ENCODE data around the gene ARID2.

The ARID2 gene

DNA sequence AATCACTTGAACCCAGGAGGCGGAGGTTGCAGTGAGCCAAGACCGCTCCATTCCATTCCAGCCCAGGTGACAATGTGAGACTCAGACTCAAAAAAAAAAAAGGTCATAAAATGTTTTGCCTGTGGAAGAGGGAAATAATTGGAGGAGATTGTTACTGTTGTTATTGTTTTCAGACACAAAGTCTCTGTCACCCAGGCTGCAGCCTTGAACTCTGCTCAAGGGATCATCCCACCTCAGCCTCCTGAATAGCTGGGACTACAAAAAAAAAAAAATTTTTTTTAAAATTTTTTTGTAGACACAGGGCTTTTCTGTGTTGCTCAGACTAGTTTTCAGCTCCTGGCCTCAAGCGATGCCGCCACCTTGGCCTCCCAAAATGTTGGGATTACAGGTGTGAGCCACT lies 33.9 kb downstream of the ARID2 start:
- no peak for DNase-seq

DNA sequence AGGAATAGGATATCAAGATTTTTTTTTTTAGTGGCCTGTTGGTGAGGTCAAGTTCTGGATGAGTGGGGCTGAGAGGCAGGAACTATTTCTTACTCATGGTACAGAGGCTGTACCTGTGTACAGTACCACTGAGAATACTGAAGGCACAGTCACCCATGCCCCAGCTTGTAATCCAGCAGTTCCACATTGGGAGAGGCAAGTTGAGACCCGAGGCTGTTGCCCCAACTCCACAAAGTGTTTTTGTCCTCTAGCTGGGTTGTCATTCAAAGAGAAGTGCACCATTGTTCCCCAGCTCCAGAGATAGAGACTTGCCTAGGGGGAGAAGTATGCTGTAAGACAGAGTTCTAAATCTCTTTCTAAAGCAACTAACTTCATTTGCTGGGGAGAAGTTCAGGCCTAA lies 38.7 kb downstream of the ARID2 start:
- no peak for DNase-seq

DNA sequence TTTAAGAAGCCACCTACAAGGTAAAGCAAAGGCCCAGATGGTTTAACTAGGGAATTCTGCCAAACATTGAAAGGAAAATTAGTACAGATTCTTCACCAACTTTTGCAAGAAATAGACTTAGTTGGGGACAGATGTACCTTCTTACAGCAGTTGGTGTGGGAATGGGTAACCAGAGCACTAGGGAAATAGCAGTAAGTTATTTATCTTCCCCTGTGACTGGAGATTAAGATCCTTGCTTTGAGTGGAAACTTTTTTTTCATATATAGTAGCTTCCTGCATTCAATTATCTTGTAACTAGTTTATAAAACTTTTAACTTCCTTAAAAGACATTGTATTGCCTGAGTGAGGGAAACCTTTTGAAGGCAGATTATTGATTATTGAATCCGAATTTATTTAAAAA lies 44.2 kb downstream of the ARID2 start:
- DNase-seq: no peak

DNA sequence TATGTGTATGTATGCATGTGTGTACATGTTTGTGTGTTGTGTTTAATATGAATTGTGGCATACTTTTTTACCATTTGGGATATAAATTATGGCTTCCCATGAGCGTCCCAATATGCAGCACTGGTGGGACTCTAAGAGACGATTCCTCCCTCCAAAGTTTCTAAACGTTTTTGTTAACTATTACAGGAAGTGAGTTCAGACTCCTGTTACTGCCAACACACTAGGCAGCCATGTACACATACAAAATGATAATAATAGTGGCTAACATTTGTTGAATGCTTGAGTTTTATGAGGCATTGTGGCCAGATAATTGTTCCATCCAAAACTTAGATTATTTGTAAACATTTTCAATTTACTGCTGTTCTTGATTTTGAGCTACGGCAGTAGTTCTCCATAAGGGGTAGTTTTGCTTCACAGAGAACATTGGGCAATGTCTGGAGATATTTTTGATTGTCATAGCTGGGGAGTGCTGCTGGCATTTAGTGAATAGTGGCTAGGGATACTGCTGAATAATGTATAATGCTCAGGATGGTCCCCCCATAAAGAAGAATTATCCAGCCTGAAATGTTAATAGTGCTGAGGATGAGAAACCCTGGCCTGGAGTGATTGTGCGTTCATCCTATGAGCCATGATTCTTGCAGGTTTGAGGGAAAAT lies 45.1 kb downstream of the ARID2 start:
- no peak for DNase-seq

DNA sequence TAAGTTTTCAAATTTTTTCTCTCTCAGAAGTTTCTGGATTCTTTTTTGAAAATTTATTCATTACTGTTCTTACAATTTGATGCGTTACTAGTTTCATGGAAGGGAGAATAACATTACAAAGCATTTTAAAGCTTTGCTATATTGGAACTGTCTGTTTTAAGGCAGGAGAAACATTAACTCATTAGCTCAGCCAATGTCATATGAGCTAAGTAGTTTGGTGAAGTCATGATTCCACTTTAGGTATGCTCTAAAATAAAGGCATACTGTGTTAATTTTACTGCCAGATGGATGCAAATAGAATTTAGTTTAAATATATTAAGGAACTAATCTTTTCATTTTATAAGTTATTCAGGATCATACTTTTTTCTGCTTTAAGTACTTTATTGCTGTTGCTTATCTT lies 46.0 kb downstream of the ARID2 start:
- no peak for DNase-seq

DNA sequence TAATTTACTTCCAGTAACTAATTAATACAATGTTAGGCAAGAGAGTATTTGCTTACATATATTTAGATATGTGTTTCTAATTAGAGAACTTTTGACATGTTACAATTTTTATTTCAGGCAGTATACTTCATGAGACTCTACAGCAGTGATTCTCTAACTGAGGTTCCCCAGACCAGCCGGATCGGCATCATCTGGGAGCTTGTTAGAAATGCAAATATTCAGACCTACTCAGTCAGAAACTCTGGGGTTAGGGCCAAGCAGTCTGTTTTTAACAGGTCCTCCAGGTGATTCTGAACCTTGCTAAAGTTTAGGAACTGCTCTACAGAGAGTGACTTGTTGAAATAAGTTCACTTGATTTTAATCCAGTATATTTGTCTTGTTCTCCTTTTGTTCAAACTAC lies 46.5 kb downstream of the ARID2 start:
- no peak for DNase-seq

DNA sequence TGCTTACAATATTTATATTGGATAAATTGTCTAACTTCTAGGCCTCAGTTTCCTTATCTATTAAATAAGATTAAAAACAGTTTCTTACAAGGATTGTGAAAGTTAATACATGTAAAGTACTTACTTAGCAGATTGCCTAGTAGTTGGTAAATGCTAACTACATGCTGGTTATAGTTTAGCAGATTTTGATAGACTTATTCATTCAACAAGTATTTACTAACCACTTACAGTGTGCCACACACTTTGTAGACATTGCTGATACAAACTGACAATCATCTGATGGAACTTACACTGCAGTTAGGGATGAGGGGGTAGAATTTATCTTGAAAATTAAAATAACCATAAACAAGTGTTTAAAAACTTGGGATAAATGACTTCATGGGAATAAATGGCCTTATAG lies 50.4 kb downstream of the ARID2 start:
- no peak for DNase-seq

DNA sequence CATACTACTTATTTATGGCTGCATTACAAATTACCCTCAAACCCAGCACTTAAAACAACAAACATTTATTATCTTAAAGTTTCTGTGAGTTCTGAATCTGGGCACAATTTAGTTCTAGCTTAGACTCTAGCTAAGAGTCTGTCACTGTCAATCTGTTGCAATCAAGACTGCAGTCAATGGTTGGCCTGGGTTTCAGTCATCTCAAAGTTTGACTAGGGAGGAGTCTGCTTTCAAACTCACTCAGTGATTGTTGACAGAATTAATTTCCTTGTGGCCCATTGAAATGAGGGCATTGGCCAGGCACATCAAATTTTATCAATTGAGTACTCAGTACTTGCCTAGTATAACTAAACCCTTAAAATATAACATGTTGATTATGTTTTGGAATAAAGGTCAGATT lies 51.6 kb downstream of the ARID2 start:
- no peak for DNase-seq

DNA sequence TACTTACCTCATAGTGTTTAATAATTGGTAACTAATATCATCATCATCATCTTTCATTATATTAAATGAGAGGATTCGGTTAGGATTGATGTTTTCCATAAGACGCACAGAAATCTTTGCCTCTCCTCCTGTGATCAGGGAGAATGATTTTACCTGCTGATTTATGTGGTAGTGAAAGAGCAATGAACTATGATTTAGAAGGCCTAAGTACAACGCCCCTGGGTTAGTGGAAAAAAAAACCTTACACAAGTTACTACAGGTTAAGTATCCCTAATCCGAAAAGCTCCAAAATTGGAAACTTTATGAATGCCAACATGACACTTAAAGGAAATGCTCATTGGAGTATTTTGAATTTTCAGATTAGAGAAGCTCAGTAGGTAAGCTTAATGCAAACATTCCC lies 55.8 kb downstream of the ARID2 start:
- DNase-seq: no peak

DNA sequence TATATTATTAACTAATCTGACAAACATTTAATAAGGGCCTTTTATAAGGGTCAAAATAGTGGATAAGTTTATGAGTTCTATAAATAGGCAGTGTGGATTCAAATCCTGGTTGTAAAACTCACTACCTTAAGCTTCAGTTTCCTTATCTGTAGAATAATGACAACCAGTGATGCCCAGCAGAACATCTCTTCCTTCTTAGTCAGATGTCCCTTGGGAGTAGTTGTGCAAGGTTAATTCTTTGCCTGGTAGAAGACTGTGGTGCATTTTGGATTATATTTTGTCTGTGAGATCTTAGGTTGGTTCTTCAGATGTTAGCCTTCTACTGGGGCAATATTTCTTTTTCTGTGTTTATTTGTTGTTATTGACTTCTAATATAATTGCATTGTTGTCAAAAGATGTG lies 59.5 kb downstream of the ARID2 start:
- DNase-seq: no peak

DNA sequence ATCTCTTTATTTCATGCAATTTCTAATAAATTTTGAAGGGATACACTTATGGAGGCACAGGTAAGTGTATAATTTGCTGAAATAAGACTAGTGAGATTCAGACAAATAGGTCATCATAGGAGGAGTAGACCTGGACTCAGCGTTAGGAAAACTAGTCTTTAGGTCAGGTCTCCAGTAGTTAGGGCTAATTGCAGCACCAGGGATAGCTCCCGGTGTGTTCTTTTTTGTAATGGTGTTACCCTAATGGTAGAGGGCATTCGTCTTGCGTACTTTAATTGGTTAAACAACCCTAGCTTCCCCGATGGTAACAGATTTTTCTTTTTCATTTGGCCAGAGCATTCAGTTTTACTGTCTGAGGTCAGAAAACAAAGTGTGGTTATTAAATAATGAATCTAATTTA lies 64.9 kb downstream of the ARID2 start:
- DNase-seq: no peak

DNA sequence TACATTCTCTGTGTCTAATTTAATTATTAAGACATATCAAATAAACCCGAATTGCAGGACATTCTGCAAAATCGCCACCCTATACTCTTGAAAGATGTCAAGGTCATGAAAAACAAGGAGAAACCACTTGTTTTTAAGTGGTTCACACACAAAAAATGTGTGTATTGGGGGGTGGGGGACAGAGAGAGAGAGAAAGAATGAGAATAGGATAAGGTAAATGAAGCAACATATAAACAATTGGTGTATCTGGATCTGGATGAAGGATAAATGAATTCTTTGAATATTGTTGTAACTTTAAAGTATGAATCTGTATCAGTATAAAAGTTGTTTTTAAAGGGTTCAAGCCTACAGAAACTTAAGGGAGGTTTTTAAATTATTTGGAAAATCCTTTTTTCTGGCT lies 72.1 kb downstream of the ARID2 start:
- DNase-seq: no peak

DNA sequence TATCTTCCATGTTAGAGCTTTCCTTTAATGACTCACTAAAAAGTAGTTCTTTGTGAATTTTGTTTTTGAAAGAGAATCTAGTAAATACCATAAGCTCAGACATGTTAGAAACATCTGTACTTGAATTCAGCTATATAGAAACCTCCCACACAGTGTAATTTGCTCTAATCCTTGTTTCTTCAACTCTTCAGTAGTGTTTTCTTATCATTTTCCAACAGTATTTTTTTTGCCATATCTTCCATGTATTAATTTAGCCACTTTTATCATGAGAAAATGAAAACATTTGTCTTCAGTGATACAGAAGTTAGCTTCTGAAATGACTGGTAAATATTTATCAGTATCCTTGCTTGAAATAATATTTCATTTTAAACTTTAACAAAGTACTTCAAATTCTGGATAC lies 73.6 kb downstream of the ARID2 start:
- DNase-seq: no peak

DNA sequence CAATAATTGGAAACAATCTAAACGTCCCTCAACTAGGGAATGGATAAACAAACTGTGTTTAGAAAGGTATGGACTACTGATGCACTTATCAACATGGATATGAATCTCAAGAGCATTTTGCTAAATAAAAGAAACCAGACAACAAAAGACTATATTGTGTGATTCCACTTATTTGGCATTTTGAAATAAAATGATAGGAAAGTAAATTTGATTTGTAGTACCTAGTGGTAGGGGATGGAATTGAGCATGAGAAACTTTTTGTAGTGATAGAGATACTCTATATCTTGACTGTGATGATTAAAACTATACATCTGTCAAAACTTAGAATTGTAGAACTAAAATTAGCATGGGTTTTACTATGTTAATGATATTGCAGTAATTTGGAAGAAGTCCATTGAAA lies 87.1 kb downstream of the ARID2 start:
- DNase-seq: no peak

DNA sequence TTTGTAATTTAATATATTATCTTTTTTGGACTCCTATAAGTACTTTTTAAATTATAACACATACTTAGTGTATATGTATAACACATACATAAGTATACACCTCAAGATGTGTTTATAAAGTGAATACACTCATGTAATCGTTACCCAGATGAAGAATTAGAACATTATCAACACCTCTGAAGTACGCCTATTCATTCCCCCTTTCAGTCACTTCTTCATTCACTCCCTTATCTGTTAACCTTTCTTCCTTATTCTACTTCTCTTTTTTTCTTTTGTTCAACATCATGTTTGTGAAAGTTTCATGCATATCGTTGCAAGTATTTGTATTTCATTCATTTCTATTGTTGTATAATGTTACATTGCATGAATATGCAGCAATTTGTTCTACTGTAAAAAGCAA lies 98.5 kb downstream of the ARID2 start:
- DNase-seq: no peak

DNA sequence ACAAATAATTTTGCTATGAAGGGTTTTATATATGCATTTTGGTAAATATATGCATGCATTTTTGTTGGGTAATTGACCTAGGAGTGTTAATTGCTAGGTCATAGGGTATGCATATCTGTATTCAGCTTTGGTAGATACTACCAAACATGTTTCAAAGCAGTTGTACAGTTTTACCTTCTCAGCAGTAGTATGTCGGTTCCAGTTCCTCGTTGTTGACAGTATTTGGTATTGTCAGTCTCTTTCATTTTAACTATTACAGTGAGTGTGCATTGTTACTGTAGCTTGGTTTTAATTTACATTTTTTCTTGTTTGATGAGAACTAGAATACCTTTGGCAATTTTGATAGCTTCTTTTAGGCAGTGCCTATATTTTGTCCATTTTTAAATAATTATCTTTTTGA lies 98.9 kb downstream of the ARID2 start:
- DNase-seq: no peak

DNA sequence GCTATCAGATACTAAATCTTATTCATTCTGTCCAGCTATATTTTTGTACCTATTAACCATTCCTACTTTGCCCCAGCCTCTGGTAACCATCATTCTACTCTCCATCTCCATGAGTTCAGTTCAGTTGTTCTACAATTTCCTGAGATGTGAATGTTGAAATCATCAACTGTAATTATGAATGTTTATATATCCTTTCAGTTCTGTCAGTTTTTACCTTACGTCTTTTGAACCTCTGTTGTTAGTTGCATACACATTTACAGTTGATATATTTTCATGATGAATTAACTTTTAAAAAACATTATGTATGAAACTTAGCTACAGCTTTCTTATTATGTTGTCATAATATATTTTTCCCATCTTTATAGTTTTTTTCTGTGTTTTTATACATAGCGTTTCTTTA lies 102.1 kb downstream of the ARID2 start:
- DNase-seq: no peak

DNA sequence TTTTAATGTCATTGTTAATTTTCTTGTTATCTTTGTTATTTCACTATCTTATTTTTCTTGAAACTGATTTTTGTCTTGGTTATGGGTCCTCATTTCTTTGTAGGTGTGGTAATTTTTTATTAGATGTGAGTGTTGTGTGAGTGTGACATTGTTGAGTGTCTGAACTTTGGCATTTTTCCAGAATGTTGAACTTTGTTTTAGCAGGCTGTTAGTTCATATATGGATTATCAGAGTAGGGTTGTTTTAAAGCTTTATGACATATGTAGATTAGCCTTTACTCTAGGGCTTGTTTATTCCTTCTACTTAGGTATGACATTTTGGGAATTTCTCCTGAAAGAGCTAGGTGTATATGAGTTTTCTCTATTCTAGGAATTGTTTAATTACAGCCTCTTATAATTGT lies 103.9 kb downstream of the ARID2 start:
- no peak for DNase-seq

DNA sequence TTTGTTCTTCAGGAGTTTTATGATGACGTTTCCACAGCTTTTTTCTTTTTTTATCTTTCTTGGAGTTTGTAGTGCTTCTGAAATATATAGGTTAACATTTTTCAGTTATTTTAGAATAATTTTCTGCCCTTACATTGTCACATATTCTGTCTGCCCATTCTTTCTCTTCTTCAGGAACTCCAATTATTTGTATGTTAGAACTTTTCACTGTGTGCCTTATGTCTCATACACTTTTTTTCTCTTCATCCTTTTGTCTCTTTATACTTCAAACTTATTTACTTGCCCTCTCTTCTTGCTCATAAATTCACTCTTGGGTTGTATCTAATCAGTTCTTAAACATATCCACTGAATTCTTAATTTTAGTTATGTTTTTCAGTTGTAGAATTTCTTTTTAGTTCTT lies 105.3 kb downstream of the ARID2 start:
- no peak for DNase-seq

DNA sequence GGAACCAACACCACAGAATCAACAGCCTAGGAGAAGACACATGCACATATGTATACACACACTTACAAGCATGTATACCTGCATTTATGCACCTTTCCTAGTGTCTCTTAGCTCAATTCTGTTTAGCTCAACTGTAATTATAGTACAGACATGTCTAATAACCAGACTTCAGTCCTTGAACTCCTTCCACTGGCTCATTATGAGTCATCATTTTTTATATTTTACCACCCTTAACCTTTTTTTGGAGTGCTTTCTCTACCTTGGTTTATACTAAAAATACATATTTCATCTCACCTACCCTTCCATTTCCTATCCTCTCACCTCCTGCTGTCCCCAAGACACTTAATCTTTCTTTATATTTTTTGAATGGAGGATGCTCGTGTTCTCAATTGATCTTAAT lies 110.4 kb downstream of the ARID2 start:
- DNase-seq: no peak

DNA sequence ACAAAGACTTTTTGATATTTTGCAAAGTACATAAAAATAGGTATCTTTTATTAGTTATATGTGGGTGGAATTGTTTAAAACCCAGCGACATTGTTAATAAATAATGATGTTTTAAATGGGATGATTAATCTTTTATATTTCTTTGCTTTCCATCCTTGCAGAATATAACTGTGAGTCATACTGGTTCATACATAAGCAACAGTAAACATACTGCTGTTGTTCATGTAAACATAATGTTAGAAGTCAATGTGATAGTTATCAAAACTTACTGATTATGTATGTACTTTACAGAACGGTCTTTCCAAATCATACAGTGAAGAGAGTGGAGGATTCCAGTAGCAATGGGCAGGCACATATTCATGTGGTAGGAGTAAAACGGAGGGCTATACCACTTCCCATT lies 119.8 kb downstream of the ARID2 start:
- no peak for DNase-seq

DNA sequence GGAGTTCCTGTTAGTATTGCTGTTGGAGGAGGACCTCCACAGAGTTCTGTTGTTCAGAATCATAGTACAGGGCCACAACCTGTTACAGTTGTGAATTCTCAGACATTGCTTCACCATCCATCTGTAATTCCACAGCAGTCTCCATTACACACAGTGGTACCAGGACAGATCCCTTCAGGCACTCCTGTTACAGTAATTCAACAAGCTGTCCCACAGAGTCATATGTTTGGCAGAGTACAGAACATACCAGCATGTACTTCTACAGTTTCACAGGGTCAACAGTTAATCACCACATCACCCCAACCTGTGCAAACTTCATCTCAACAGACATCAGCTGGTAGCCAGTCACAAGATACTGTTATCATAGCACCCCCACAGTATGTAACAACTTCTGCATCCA lies 120.8 kb downstream of the ARID2 start:
- no peak for DNase-seq

DNA sequence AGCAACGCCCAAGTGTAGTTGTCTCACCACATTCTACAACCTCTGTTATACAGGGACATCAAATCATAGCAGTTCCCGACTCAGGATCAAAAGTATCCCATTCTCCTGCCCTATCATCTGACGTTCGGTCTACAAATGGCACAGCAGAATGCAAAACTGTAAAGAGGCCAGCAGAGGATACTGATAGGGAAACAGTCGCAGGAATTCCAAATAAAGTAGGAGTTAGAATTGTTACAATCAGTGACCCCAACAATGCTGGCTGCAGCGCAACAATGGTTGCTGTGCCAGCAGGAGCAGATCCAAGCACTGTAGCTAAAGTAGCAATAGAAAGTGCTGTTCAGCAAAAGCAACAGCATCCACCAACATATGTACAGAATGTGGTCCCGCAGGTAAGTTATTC lies 123.0 kb downstream of the ARID2 start:
- no peak for DNase-seq

DNA sequence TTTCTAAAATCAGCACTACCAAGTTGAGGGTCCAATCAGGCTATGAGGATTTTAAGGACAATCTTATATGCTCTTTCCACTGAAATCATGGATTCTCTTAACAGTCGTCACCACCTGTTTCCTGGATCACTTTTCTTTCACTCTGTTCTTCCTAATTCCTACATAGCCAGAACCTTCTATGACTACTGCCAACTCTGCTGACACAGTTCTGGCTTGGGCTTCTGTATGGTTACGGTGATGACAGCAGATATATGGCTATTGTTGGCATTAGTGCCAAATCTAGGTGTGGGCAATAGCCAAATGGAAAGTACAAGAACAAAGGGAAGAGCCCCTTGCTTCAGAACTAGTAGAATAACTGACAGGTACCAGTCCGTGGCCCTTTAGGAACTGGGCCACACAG lies 124.0 kb downstream of the ARID2 start:
- no peak for DNase-seq

DNA sequence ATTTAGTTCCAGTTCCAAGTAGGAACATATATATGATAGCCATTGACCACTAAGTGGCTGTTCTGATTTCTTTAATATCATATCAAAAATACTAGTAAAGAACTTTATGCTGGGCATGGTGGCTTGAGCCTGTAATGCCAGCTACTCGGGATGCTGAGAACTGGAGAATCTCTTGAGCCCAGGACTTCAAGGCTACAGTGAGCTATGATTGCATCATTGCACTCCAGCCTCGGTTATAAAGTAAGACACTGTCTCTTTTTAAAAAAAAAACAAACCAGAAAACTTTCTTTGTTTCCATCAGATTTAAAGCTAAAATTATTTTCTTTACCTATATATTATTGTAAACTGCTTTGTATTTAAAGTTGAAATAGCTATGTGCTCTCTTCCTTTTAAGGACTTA lies 133.8 kb downstream of the ARID2 start:
- DNase-seq: no peak

DNA sequence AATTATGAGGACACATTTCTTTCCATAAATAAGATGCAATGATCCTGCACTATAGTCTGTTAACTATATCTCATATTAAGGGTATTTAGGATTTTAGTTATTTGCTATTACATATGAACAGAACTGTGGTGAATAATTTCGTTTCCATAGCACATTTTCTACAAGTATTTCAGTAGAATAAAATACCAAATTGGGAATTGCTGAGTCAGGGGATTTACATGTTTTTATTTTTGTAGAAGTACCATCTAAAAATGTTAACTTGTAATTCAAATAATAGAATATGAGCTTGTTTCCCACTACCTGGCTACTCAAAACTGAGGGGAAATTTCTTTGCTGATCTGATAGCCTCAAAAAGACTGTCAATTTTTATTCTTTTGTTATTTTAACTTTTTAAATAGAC lies 136.8 kb downstream of the ARID2 start:
- no peak for DNase-seq
